ENCODE measurements around the gene SKOR2.

DNA sequence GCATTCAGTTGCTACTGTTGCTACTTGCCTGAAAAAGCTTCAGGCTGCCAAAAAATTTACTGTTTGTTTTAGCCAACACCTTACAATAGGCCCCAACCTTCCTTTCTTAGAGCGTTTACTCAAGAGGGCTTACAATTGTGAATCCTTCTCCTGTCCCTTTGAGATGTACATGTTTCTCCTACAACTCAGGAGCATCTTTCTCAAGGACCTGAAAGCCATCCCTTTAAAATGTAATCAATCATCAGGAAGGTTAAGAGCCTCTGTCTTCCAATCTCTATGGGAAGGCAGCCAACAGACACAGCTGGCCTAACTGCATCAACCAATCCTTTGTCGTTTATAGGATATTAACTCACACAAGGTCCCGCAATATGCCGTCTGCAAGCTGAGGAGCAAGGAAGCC lies 71.9 kb downstream of the SKOR2 start:
- TF ChIP-seq, protein P1, sequence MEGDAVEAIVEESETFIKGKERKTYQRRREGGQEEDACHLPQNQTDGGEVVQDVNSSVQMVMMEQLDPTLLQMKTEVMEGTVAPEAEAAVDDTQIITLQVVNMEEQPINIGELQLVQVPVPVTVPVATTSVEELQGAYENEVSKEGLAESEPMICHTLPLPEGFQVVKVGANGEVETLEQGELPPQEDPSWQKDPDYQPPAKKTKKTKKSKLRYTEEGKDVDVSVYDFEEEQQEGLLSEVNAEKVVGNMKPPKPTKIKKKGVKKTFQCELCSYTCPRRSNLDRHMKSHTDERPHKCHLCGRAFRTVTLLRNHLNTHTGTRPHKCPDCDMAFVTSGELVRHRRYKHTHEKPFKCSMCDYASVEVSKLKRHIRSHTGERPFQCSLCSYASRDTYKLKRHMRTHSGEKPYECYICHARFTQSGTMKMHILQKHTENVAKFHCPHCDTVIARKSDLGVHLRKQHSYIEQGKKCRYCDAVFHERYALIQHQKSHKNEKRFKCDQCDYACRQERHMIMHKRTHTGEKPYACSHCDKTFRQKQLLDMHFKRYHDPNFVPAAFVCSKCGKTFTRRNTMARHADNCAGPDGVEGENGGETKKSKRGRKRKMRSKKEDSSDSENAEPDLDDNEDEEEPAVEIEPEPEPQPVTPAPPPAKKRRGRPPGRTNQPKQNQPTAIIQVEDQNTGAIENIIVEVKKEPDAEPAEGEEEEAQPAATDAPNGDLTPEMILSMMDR (IDR thresholded peaks at IDR 0.05): no peak
- TF ChIP-seq POLR2A (IDR thresholded peaks at IDR 0.05): no peak

Data from uterus (tissue), 2 donors.